ENCODE results near the gene EHBP1.
"Not testable (repeated sequence)": the region's sequence is repeated elsewhere in the genome, so short reads cannot be mapped to it uniquely, and the experiment has no call there.

Gene EHBP1

DNA sequence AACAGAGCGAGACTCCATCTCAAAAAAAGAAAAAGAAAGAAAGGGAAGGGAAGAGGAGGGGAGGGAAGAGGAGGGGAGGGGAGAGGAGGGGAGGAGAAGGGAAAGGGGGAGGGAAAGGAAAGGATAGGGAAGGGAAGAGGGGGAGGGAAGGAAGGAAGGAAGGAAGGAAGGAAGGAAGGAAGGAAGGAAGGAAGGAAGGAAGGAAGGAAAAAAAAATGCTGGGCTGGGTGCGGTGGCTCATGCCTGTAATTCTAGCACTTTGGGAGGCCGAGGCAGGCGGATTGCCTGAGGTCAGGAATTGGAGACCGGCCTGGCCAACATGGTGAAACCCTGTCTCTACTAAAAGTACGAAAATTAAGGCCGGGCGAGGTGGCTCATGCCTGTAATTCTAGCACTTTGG lies 314.2 kb downstream of the EHBP1 start:
- not testable (repeated sequence) for H3K27ac Mint-ChIP-seq

DNA sequence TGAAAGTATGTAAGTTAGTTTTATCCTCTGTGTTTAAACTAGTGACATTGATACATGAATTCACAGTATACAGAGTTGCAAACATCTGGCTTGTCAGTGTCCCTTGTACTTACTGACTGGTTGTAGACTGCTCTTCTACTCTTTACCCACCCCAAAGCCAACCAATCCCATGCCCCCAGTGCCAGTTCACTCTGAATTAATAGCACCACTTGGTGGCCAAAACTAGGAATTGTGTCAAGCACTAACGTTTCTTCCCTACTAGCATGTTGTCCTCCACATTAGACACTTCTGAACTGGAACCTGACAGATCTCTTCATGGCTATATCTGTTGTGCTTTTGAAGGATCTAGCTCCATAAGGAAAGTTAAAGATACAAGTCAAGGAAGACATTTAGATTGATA lies 317.9 kb downstream of the EHBP1 start:
- Mint-ChIP-seq H3K36me3 (ENCODE audit: low read depth) (no peaks in the 10 kb centered on the region), H3K9me3 (no peaks in the 10 kb centered on the region), H3K4me3 (no peak overlapping the region), H3K4me1 (ENCODE audit: low read depth) (no peaks in the 10 kb centered on the region), H3K27me3 (ENCODE audit: low read depth) (no peaks in the 10 kb centered on the region), H3K27ac (no peak overlapping the region)
- DNase-seq (ENCODE audit: low spot score) = no peak

More for the DNA sequence above, 314.2 kb downstream of the EHBP1 start:
- not testable (repeated sequence) for DNase-seq (ENCODE audit: low spot score); H3K9me3 Mint-ChIP-seq; H3K4me1 Mint-ChIP-seq (ENCODE audit: low read depth); H3K27me3 Mint-ChIP-seq (ENCODE audit: low read depth); H3K36me3 Mint-ChIP-seq (ENCODE audit: low read depth); H3K4me3 Mint-ChIP-seq

DNA sequence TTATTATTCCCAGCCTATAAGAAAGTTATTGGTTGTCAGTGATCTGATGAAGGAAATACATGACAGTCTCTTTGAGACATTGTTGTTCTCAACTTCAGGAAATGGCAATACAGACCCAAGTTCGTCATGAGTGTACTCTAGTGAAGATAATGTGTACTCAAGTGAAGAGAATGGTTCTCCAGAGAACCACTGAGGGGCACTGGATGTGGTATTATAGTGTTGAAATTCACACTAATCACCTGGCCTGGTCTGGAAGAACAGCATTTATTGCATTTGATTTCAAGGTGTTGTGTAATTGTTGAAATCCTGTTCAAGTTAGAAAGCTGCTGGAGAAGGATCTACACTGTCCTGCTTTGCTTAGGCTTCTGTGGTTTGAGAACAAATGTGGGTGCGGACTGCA lies 321.7 kb downstream of the EHBP1 start:
- no peaks in the 10 kb centered on the region for H3K4me1 Mint-ChIP-seq (ENCODE audit: low read depth)
- DNase-seq (ENCODE audit: low spot score) = no peak

DNA sequence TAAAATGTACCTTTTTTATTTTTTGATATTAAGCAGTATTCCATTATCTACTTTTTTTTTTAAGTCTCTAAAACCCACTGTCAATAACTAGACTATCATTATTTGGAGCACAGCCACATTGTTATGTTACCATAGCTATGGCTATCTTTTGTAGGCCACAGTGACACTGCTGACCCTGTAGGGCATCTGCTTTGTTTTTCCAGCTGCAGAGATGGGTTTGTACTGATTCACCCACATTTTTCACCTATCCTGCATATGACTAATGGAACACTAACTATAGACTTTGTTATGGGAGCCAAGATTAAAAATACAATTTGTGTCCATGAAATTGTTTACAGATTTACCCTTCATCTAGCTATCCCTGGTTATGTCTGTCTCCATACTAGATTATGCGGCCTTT lies 323.5 kb downstream of the EHBP1 start:
- no peaks in the 10 kb centered on the region for H3K9me3 Mint-ChIP-seq
- H3K36me3 Mint-ChIP-seq (ENCODE audit: low read depth) = no peaks in the 10 kb centered on the region
- DNase-seq (ENCODE audit: low spot score) = no peak
- H3K27ac Mint-ChIP-seq = no peak overlapping the region
- no peaks in the 10 kb centered on the region for H3K27me3 Mint-ChIP-seq (ENCODE audit: low read depth)
- H3K4me3 Mint-ChIP-seq = no peak overlapping the region
- H3K4me1 Mint-ChIP-seq (ENCODE audit: low read depth) = no peaks in the 10 kb centered on the region

More for the DNA sequence above, 321.7 kb downstream of the EHBP1 start:
- H3K36me3 Mint-ChIP-seq (ENCODE audit: low read depth) = no peaks in the 10 kb centered on the region
- no peak overlapping the region for H3K4me3 Mint-ChIP-seq
- H3K27me3 Mint-ChIP-seq (ENCODE audit: low read depth) = no peaks in the 10 kb centered on the region
- no peak overlapping the region for H3K27ac Mint-ChIP-seq
- no peaks in the 10 kb centered on the region for H3K9me3 Mint-ChIP-seq

DNA sequence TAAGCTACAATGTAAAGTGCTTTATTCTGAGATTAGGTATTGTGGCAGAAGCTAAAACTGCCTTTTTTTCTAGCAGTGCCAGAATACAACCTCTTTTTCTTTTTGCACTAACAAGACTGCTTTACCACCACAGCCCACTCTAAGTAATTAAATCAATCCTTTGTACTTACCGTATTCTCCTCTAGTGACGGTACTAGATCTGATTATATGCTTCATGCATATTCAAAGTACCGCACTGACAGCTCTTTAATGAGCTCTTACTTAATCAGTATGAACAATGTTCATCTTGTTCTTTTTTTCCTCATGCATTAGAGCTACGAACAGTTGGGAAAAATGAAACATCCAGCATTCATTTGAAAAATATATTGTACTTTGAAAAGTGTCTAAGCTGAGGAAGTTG lies 329.0 kb downstream of the EHBP1 start:
- no peak for DNase-seq (ENCODE audit: low spot score)
- no peaks in the 10 kb centered on the region for H3K36me3 Mint-ChIP-seq (ENCODE audit: low read depth)
- no peak overlapping the region for H3K27ac Mint-ChIP-seq
- H3K27me3 Mint-ChIP-seq (ENCODE audit: low read depth) = no peaks in the 10 kb centered on the region
- H3K9me3 Mint-ChIP-seq = no peaks in the 10 kb centered on the region
- H3K4me3 Mint-ChIP-seq = no peak overlapping the region
- no peaks in the 10 kb centered on the region for H3K4me1 Mint-ChIP-seq (ENCODE audit: low read depth)

DNA sequence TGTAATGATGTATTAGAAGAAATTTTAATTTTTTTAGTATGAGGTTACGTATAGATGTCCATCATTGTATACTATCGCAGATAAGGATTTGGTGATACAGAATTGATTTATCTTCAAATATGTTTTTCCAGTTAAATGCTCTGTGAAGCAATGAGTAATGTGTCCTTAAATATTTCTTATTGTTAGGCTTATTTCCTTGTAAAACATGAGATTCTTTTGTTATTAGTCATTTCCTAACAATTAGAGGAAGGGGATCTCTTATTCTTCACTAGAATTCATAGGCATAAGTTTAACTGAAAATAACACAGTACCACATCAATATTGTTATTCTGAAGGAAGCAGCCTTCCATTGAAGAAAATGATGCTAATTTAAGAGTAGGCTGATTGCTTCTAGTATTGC lies 329.7 kb downstream of the EHBP1 start:
- Mint-ChIP-seq H3K9me3 (no peaks in the 10 kb centered on the region), H3K36me3 (ENCODE audit: low read depth) (no peaks in the 10 kb centered on the region), H3K4me3 (no peak overlapping the region), H3K4me1 (ENCODE audit: low read depth) (no peaks in the 10 kb centered on the region), H3K27ac (no peak overlapping the region), H3K27me3 (ENCODE audit: low read depth) (no peaks in the 10 kb centered on the region)
- no peak for DNase-seq (ENCODE audit: low spot score)

DNA sequence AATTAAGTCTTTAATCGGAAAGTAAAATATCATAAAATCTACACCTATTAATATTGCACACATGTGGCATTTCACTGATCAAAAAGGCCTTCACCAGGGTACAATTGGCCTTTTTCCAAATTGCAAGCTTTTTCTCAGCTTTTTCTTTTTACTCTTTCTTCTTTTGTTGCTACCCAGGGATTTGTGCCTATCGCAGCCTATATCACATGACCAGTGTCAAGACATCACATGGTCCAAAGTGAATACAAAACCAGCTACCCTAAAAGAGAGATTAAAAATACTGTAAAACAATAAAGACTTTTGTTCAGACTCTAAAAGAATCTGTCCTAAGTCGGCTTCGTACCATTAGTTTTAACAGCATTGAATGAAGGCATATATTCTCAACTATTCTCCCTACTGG lies 330.1 kb downstream of the EHBP1 start:
- Mint-ChIP-seq H3K4me3 (no peak overlapping the region), H3K36me3 (ENCODE audit: low read depth) (no peaks in the 10 kb centered on the region), H3K27ac (no peak overlapping the region), H3K27me3 (ENCODE audit: low read depth) (no peaks in the 10 kb centered on the region), H3K9me3 (no peaks in the 10 kb centered on the region), H3K4me1 (ENCODE audit: low read depth) (no peaks in the 10 kb centered on the region)
- DNase-seq (ENCODE audit: low spot score) = no peak

DNA sequence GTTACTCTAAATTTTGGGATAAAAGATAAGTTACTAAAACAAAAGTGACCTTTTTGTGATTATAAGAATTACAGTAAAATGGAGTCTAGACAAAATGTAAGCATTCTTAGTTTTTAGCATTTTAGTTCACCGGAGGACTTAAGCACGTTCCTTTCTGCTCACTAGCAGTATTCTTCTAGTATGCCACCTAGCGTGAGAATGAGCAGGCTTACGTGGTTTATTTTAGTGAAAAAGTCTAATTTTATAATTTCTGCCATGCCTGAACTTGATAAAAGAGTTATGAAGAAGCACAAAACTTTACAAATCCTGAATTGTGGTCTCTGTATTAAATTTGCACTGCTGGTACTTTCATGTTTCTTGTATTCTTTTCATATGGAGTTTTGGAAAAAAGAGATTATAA lies 332.5 kb downstream of the EHBP1 start:
- H3K4me3 Mint-ChIP-seq = no peak overlapping the region
- H3K27ac Mint-ChIP-seq = no peak overlapping the region
- H3K36me3 Mint-ChIP-seq (ENCODE audit: low read depth) = no peaks in the 10 kb centered on the region
- DNase-seq (ENCODE audit: low spot score) = no peak
- H3K4me1 Mint-ChIP-seq (ENCODE audit: low read depth) = no peaks in the 10 kb centered on the region
- no peaks in the 10 kb centered on the region for H3K9me3 Mint-ChIP-seq
- H3K27me3 Mint-ChIP-seq (ENCODE audit: low read depth) = no peaks in the 10 kb centered on the region

DNA sequence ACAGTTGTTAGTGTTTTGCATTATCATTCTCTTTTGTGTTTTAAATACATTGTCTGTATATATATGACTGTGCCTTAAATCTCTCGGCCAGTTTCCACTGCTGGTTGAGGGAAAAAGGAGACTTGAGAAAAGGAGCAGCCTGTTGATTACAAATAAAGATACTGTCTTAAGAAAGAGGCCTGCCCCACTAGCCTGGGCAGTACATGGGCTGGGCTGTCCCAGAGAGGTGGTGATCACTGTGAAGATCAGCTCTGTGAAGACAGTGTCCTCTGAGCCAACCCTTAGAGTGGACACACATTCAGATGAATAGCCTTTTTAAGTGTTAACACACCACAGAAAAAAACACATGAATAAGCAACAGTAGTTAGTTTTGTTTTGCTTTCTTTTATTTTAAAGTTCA lies 335.1 kb downstream of the EHBP1 start:
- Mint-ChIP-seq H3K27ac (no peak overlapping the region), H3K27me3 (ENCODE audit: low read depth) (peaks cover 13% of the 10 kb centered on the region), H3K4me3 (no peak overlapping the region), H3K9me3 (no peaks in the 10 kb centered on the region), H3K4me1 (ENCODE audit: low read depth) (no peaks in the 10 kb centered on the region), H3K36me3 (ENCODE audit: low read depth) (no peaks in the 10 kb centered on the region)
- no peak for DNase-seq (ENCODE audit: low spot score)

DNA sequence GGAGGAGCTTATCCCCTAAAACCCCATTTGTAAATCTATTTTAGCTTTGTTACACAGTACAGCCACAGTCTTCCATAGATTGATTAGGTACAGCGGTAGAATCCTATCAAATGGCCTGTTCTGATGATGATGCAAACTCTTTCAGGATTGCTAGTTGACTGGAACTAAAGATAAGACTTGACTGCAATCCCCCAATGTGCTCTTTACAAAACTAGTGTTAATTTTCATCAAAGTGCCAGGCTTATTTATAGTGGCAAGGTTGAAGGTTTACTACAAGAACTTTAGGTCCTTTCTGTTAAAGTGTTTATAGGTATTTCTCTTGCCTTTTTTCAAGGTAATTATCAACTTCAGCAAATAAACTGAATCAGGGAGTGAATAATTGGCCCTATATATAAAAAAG lies 336.1 kb downstream of the EHBP1 start:
- Mint-ChIP-seq H3K27ac (no peak overlapping the region), H3K4me1 (ENCODE audit: low read depth) (peaks cover under 1% of the 10 kb centered on the region), H3K36me3 (ENCODE audit: low read depth) (no peaks in the 10 kb centered on the region), H3K9me3 (no peaks in the 10 kb centered on the region), H3K27me3 (ENCODE audit: low read depth) (peaks cover 23% of the 10 kb centered on the region), H3K4me3 (no peak overlapping the region)
- no peak for DNase-seq (ENCODE audit: low spot score)

DNA sequence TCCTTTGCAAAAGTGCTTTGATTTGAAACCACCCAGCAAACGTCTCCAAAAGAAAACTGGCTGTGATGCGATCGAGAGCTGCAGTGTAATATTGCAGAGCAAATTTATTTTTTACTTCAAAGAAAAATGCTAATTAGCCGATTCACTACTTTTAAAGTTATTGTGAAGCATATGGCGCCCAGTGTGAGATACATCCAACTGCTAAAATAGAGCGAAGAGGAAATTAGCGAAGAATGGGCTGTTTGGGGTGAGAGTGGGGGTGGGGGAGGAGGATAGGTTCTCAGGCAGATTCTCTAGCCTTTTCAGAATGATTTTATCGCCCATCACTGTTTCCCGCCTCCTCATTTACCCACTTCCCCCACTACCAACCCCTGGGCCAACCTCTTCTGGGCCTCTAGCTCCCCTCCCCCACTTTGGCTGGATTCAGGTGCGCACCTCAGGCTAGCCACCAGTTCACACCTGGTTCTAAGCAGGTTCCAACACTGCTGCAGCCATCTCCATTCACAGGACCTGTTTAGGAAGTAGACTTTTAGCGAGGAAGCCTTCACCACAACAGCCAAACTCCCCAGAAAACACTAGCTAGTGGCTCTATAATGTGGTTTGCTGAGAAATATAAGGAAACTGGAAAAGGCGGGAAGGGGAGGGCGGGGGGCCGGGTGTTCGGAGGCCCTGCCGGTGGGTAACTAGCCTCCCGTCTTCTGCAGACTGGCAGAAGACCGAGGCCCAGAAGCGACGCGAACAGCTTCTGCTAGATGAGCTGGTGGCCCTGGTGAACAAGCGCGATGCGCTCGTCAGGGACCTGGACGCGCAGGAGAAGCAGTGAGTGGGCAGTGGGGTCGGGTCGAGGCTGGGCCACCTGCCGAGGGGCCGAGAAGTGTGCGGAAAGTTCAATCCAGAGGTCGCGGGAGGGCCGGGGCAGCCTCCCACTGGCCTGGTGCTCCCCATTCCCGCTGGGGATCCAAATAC lies 339.1 kb downstream of the EHBP1 start:
- DNase-seq (ENCODE audit: low spot score) = no peak
- Mint-ChIP-seq H3K27me3 (ENCODE audit: low read depth) (peaks cover 50% of the 10 kb centered on the region), H3K27ac (no peak overlapping the region), H3K4me1 (ENCODE audit: low read depth) (peaks cover 9% of the 10 kb centered on the region), H3K36me3 (ENCODE audit: low read depth) (no peaks in the 10 kb centered on the region), H3K4me3 (no peak overlapping the region), H3K9me3 (no peaks in the 10 kb centered on the region)

DNA sequence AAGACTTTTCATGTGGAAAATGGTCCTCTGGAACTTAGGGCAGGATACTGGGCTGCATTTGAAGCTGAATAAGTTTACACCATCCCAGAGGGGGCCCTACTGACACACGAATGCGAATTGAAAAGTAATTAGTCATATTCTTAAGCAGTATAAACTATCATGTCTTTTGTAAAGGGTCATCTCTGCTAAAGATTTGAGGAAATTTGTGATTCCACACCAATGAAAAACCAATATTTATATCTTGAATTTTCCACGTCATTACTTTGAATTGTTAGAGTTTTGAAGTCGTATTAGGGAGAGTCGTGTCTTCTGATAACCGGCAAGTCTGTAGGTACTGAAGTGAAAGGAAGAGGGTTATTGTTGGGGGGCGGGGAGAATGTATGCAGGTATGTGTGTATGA lies 341.0 kb downstream of the EHBP1 start:
- H3K9me3 Mint-ChIP-seq = no peaks in the 10 kb centered on the region
- DNase-seq (ENCODE audit: low spot score) = no peak
- peak overlapping the region; percentile 2 for H3K4me3 Mint-ChIP-seq
- H3K27me3 Mint-ChIP-seq (ENCODE audit: low read depth) = peaks cover 62% of the 10 kb centered on the region
- H3K36me3 Mint-ChIP-seq (ENCODE audit: low read depth) = no peaks in the 10 kb centered on the region
- no peak overlapping the region for H3K27ac Mint-ChIP-seq
- H3K4me1 Mint-ChIP-seq (ENCODE audit: low read depth) = peaks cover 18% of the 10 kb centered on the region

DNA sequence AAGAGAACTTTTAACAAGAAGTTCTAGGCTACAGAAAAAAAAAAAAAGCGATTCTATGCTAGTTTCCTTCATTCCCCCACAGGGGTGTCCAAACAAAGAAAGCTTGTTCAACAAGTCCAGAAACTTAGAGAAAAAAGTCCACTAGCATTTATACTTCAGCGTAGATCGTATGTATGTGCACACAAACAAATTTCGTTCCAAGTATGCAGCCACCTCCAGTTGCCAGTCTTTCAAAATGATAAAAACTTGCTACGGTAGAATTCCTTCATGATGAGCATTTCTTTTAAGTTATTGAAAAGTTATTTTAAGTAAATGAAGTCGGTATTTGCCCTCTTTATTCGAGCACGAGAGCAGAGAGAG lies 341.4 kb downstream of the EHBP1 start:
- H3K9me3 Mint-ChIP-seq = no peaks in the 10 kb centered on the region
- H3K4me3 Mint-ChIP-seq = peak overlapping the region; percentile 15
- H3K27ac Mint-ChIP-seq = no peak overlapping the region
- no peaks in the 10 kb centered on the region for H3K36me3 Mint-ChIP-seq (ENCODE audit: low read depth)
- H3K4me1 Mint-ChIP-seq (ENCODE audit: low read depth) = peaks cover 18% of the 10 kb centered on the region
- no peak for DNase-seq (ENCODE audit: low spot score)
- peaks cover 62% of the 10 kb centered on the region for H3K27me3 Mint-ChIP-seq (ENCODE audit: low read depth)

DNA sequence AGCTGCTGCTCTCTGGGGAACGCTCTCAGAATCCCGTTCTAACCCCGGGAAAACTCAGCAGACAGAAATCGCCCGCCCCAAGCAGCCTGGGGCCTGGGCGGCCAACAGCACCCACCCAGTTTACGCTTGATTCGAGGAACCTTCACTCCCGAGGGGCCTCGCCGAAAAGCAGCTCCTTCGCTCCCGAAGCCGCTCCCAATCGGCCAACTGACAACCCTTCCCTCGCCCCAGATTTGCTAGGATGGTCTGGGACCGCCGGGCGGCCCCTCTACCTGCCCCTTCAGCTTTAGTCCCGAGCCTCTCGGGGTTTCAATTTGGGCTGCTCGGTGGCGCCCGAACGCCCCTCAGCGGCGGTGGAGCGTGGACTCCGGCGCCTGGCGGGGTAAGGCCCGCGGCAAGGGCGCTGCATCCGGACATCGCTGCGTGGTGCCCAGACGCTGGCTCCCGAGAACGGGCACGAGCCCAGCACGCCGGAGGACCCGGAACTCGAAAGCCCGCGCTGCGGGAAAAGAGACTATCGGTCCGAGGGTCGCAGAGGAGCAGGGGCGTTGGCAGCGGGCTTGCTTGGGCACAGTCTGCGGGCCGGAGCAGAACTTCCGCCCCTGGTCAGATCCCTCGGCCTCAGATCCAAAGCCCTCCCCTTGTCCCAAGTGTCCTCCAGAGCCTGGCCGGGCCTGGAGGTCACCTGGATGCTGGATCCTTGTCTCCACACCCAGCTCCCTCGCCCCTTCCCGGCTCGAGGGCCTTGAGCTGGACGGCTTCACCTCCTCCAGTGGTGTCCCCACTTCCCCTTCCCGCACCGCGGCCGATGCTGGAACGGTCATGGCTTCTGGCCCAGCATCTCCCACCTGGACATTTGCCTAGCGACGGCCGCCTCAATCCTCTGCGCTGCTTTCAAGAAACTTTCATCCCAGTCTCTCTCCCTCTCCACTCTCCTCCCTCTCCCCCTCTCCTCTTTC lies 342.1 kb downstream of the EHBP1 start:
- no peak for DNase-seq (ENCODE audit: low spot score)
- peak overlapping the region; percentile 51 for H3K4me3 Mint-ChIP-seq
- peaks cover 18% of the 10 kb centered on the region for H3K4me1 Mint-ChIP-seq (ENCODE audit: low read depth)
- H3K36me3 Mint-ChIP-seq (ENCODE audit: low read depth) = no peaks in the 10 kb centered on the region
- no peaks in the 10 kb centered on the region for H3K9me3 Mint-ChIP-seq
- H3K27me3 Mint-ChIP-seq (ENCODE audit: low read depth) = peaks cover 69% of the 10 kb centered on the region
- no peak overlapping the region for H3K27ac Mint-ChIP-seq

Data from T-helper 2 cell treated with Interferon-gamma antibody and Interleukin-4, amounts not matched to agents 5 μg/mL and 100 μg/mL, for 36 hours (primary cell).